ENCODE data around the gene SERPINB13. TPM values are rescaled to one million over a fixed set of nuclear protein-coding genes. Genes with fewer than 3 reads are reported as not detected.

Gene SERPINB13
- total RNA-seq, 1 donor: not detected

GRCh38 chr18:63596964-63597363 lies 9.8 kb downstream of the SERPINB13 start:
- TF ChIP-seq CTCF (IDR thresholded peaks at IDR 0.05; ENCODE audit: insufficient read depth, low read length): no peak
- no peak overlapping the region for H3K4me3 ChIP-seq (ENCODE audit: low read depth, low read length)
- no peak for DNase-seq (ENCODE audit: low read depth)

GRCh38 chr18:63603355-63603754 lies 16.2 kb downstream of the SERPINB13 start:
- TF ChIP-seq CTCF (IDR thresholded peaks at IDR 0.05; ENCODE audit: insufficient read depth, low read length): no peak
- DNase-seq (ENCODE audit: low read depth): no peak
- no peak overlapping the region for H3K4me3 ChIP-seq (ENCODE audit: low read depth, low read length)

GRCh38 chr18:63603772-63604171 lies 16.6 kb downstream of the SERPINB13 start:
- no peak overlapping the region for H3K4me3 ChIP-seq (ENCODE audit: low read depth, low read length)
- DNase-seq (ENCODE audit: low read depth): peak; percentile 3
- no peak for TF ChIP-seq CTCF (IDR thresholded peaks at IDR 0.05; ENCODE audit: insufficient read depth, low read length)

GRCh38 chr18:63604791-63605567 lies 17.8 kb downstream of the SERPINB13 start:
- TF ChIP-seq CTCF (IDR thresholded peaks at IDR 0.05; ENCODE audit: insufficient read depth, low read length): no peak
- DNase-seq (ENCODE audit: low read depth): no peak
- H3K4me3 ChIP-seq (ENCODE audit: low read depth, low read length): no peak overlapping the region

GRCh38 chr18:63606526-63606925 lies 19.4 kb downstream of the SERPINB13 start:
- no peak overlapping the region for H3K4me3 ChIP-seq (ENCODE audit: low read depth, low read length)
- no peak for DNase-seq (ENCODE audit: low read depth)

GRCh38 chr18:63613420-63613819 lies 26.3 kb downstream of the SERPINB13 start:
- DNase-seq (ENCODE audit: low read depth): no peak
- TF ChIP-seq CTCF (IDR thresholded peaks at IDR 0.05; ENCODE audit: insufficient read depth, low read length): no peak
- no peak overlapping the region for H3K4me3 ChIP-seq (ENCODE audit: low read depth, low read length)

More at GRCh38 chr18:63606526-63606925, 19.4 kb downstream of the SERPINB13 start:
- TF ChIP-seq CTCF (IDR thresholded peaks at IDR 0.05; ENCODE audit: insufficient read depth, low read length): no peak
